ENCODE data around the gene TMEM89. TPM values are rescaled to one million over a fixed set of nuclear protein-coding genes. Genes with fewer than 3 reads are reported as not detected.

TMEM89 gene
- total RNA-seq, 1 donor, result not detected

- Histone ChIP-seq H3K9me3 (ENCODE audit: low read depth, low read length) (no peaks in the 10 kb centered on the region), H2AFZ (ENCODE audit: low read length) (no peak overlapping the region), H3K4me1 (ENCODE audit: insufficient read depth, low read length) (no peaks in the 10 kb centered on the region), H3K36me3 (ENCODE audit: insufficient read depth, low read length) (no peaks in the 10 kb centered on the region), H3K4me2 (ENCODE audit: insufficient read depth, low read length) (no peak overlapping the region), H4K20me1 (ENCODE audit: insufficient read depth, low read length) (no peaks in the 10 kb centered on the region), H3K4me3 (ENCODE audit: insufficient read depth, low read length) (no peak overlapping the region), H3K27ac (ENCODE audit: low read depth, low read length) (no peak overlapping the region), H3K27me3 (ENCODE audit: insufficient read depth, low read length) (no peaks in the 10 kb centered on the region), H3K79me2 (ENCODE audit: insufficient read depth, low read length) (no peaks in the 10 kb centered on the region)
- no peak for TF ChIP-seq CTCF (IDR thresholded peaks at IDR 0.05; ENCODE audit: extremely low read depth, low read depth, low read length)
- no peak for DNase-seq (ENCODE audit: insufficient read length, low spot score, missing footprints)
Observed at GRCh38 chr3:48571938-48572337, 49.6 kb downstream of the TMEM89 start.

Other genes with a start within 250 kb of the TMEM89 start
- not detected in 2 replicates for gene FBXW12, start 249.6 kb downstream of the TMEM89 start, total RNA-seq
- 23.3 and 33.7 TPM in 2 replicates for gene PLXNB1, start 191.7 kb downstream of the TMEM89 start, total RNA-seq
- gene CCDC51, start 181.7 kb downstream of the TMEM89 start, total RNA-seq, result 13.3 and 17.4 TPM in 2 replicates
- 128 and 135 TPM in 2 replicates for gene TMA7, start 181.5 kb downstream of the TMEM89 start, total RNA-seq
- gene ATRIP, start 175.0 kb downstream of the TMEM89 start, total RNA-seq, result 5.0 and 5.1 TPM in 2 replicates
- 99.3 and 105 TPM in 2 replicates for gene SHISA5, start 117.6 kb downstream of the TMEM89 start, total RNA-seq
- 12.3 and 12.4 TPM in 2 replicates for gene PFKFB4, start 65.0 kb downstream of the TMEM89 start, total RNA-seq
- gene UCN2, start 58.0 kb downstream of the TMEM89 start, total RNA-seq, result 0.29 and 0.72 TPM in 2 replicates
- 12.7 and 21.4 TPM in 2 replicates for gene COL7A1, start 26.4 kb downstream of the TMEM89 start, total RNA-seq
- 299 and 308 TPM in 2 replicates for gene UQCRC1, start 12.1 kb downstream of the TMEM89 start, total RNA-seq
- 26.2 and 30.8 TPM in 2 replicates for gene SLC26A6, start 13.7 kb upstream of the TMEM89 start, total RNA-seq
- gene CELSR3, start 41.1 kb upstream of the TMEM89 start, total RNA-seq, result 1.2 and 1.4 TPM in 2 replicates
- 17.1 and 17.7 TPM in 2 replicates for gene NCKIPSD, start 64.1 kb upstream of the TMEM89 start, total RNA-seq
- gene IP6K2, start 95.5 kb upstream of the TMEM89 start, total RNA-seq, result 38.0 and 44.9 TPM in 2 replicates
- gene PRKAR2A, start 226.1 kb upstream of the TMEM89 start, total RNA-seq, result 43.6 and 47.4 TPM in 2 replicates